OCI-LY1 (cell line): ENCODE data around the gene ARHGEF10L.

Experiments
- H2AFZ ChIP-seq: fragments of 200-600 bp; sonication (generic), shearing (Covaris generic); 2 replicates; pipeline ENCODE4 v1.6.0; 2014; ENCODE audit warnings: antibody characterized with exemption, mild to moderate bottlenecking, low read length
- H3F3A ChIP-seq: fragments of 200-600 bp; sonication (generic), shearing (Covaris generic); 2 replicates; pipeline ENCODE4 v1.6.0; 2014; ENCODE audit warnings: mild to moderate bottlenecking, antibody characterized with exemption, low read length, moderate library complexity; ENCODE audit not compliant: insufficient read depth
- H3K27ac ChIP-seq: fragments of 200-600 bp; sonication (generic); 2 replicates; pipeline ENCODE4 v1.5.1; 2014; ENCODE audit warnings: low read length, mixed run types, mild to moderate bottlenecking, low read depth; ENCODE audit not compliant: poor library complexity, severe bottlenecking
- H3K27me3 ChIP-seq: fragments of 200-600 bp; sonication (generic); 2 replicates; pipeline ENCODE4 v1.6.0; 2014; ENCODE audit warnings: antibody characterized with exemption, mild to moderate bottlenecking, low read length, moderate library complexity; ENCODE audit not compliant: insufficient read depth
- H3K36me3 ChIP-seq: fragments of 200-600 bp; sonication (generic); 2 replicates; pipeline ENCODE4 v1.6.1; 2014; ENCODE audit warnings: mild to moderate bottlenecking, antibody characterized with exemption, low read length, moderate library complexity, mixed read lengths; ENCODE audit not compliant: insufficient read depth
- H3K4me1 ChIP-seq: fragments of 200-600 bp; sonication (generic); 2 replicates; pipeline ENCODE4 v1.5.1; 2014; ENCODE audit warnings: mild to moderate bottlenecking, low read length, moderate library complexity; ENCODE audit not compliant: insufficient read depth, severe bottlenecking
- H3K4me2 ChIP-seq: fragments of 200-600 bp; sonication (generic), shearing (Covaris generic); 2 replicates; pipeline ENCODE4 v1.6.1; 2014; ENCODE audit warnings: low read length
- H3K4me3 ChIP-seq: fragments of 200-600 bp; sonication (generic); 2 replicates; pipeline ENCODE4 v1.5.1; 2014; ENCODE audit warnings: low read length, low read depth, mild to moderate bottlenecking, mixed read lengths; ENCODE audit not compliant: poor library complexity, severe bottlenecking
- H3K79me2 ChIP-seq: fragments of 200-600 bp; shearing (Covaris generic); 2 replicates; pipeline ENCODE4 v1.6.1; 2016; ENCODE audit warnings: mixed run types, low read length, mixed read lengths; ENCODE audit not compliant: insufficient read depth
- H3K9ac ChIP-seq: fragments of 200-600 bp; sonication (generic), shearing (Covaris generic); 2 replicates; pipeline ENCODE4 v1.6.1; 2014; ENCODE audit warnings: mild to moderate bottlenecking, low read length, mixed read lengths
- H3K9me2 ChIP-seq: fragments of 200-600 bp; sonication (generic), shearing (Covaris generic); 2 replicates; pipeline ENCODE4 v1.6.1; 2014; ENCODE audit warnings: low read depth, mild to moderate bottlenecking, low read length, mixed read lengths
- H3K9me3 ChIP-seq: fragments of 200-600 bp; shearing (Covaris generic); 2 replicates; pipeline ENCODE4 v1.6.1; 2014; ENCODE audit warnings: low read length, mixed read lengths
- H4K20me1 ChIP-seq: fragments of 200-600 bp; sonication (generic), shearing (Covaris generic); 2 replicates; pipeline ENCODE4 v1.6.0; 2016; ENCODE audit warnings: mild to moderate bottlenecking, low read length; ENCODE audit not compliant: insufficient read depth
- EZH2 ChIP-seq: fragments of 200-600 bp; sonication (generic), shearing (Covaris generic); IDR thresholded peaks from 2 replicates; pipeline ENCODE4 v1.8.0; 2017; ENCODE audit warnings: borderline replicate concordance, mixed run types, mild to moderate bottlenecking, antibody characterized with exemption, low read length, moderate library complexity, mixed read lengths
- TF ChIP-seq, protein P1 (sequence below): fragments of 200-600 bp; sonication (generic), shearing (Covaris generic); IDR thresholded peaks from 2 replicates; pipeline ENCODE4 v1.5.1; 2017; ENCODE audit warnings: mild to moderate bottlenecking, antibody characterized with exemption, low read length, moderate library complexity, mixed read lengths

Gene ARHGEF10L

DNA sequence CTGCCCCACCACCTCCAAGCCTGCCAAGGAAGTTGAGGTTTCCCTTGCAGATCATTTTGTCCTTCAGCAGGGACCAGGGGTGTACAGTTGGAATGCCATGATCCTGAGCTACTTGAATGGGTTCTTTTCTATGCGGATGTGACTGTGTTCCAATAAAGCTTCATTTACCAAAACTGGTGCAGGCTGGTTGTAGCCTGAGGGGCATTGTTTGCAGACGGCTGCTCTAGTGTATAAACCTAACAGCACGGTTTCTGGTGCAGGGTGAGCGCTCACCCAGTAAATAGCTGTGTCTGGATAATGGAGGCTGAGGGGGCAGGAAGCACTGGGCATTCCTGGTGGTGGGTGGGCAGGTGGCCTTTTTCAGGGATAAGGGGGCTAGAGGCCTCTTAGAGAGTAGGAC is 142.9 kb downstream of the ARHGEF10L start:
- Histone ChIP-seq H3K36me3 (no peaks in the 10 kb centered on the region), H3K79me2 (no peaks in the 10 kb centered on the region), H3K9ac (no peak overlapping the region), H3K27ac (no peak overlapping the region), H2AFZ (no peak overlapping the region), H3K9me2 (no peaks in the 10 kb centered on the region), H3K9me3 (no peaks in the 10 kb centered on the region), H3K4me2 (no peak overlapping the region), H3K4me1 (no peaks in the 10 kb centered on the region), H4K20me1 (no peaks in the 10 kb centered on the region), H3F3A (no peaks in the 10 kb centered on the region), H3K4me3 (no peak overlapping the region), H3K27me3 (no peaks in the 10 kb centered on the region)
- TF ChIP-seq EZH2: no peak
- TF ChIP-seq, protein P1, sequence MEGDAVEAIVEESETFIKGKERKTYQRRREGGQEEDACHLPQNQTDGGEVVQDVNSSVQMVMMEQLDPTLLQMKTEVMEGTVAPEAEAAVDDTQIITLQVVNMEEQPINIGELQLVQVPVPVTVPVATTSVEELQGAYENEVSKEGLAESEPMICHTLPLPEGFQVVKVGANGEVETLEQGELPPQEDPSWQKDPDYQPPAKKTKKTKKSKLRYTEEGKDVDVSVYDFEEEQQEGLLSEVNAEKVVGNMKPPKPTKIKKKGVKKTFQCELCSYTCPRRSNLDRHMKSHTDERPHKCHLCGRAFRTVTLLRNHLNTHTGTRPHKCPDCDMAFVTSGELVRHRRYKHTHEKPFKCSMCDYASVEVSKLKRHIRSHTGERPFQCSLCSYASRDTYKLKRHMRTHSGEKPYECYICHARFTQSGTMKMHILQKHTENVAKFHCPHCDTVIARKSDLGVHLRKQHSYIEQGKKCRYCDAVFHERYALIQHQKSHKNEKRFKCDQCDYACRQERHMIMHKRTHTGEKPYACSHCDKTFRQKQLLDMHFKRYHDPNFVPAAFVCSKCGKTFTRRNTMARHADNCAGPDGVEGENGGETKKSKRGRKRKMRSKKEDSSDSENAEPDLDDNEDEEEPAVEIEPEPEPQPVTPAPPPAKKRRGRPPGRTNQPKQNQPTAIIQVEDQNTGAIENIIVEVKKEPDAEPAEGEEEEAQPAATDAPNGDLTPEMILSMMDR: no peak

DNA sequence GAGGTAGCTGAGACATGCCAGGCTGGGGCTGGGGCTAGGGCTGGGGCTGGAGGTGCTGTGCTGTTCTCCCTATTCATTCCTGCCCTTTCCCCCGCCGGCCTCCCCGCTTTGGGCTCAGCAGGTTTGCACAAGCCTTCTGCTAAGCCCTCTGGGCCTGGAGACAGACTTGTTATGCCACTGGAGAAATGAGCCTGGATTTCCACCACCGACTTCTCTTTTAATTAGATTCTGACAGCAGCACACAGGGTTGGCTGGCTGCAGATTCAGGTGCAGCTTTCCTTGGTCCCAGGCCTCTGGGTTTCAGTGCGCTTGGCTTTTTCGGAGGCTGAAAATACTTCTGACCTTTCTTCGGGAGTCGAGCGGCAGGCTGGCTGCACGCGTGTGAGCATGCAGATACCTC is 144.1 kb downstream of the ARHGEF10L start:
- Histone ChIP-seq H3K4me1 (no peaks in the 10 kb centered on the region), H3K79me2 (no peaks in the 10 kb centered on the region), H3F3A (no peaks in the 10 kb centered on the region), H3K4me3 (no peak overlapping the region), H3K36me3 (no peaks in the 10 kb centered on the region), H3K9me2 (no peaks in the 10 kb centered on the region), H3K4me2 (no peak overlapping the region), H3K27ac (no peak overlapping the region), H4K20me1 (no peaks in the 10 kb centered on the region), H3K9ac (no peak overlapping the region), H3K27me3 (no peaks in the 10 kb centered on the region), H3K9me3 (no peaks in the 10 kb centered on the region), H2AFZ (no peak overlapping the region)
- TF ChIP-seq, protein P1: no peak
- TF ChIP-seq EZH2: no peak

DNA sequence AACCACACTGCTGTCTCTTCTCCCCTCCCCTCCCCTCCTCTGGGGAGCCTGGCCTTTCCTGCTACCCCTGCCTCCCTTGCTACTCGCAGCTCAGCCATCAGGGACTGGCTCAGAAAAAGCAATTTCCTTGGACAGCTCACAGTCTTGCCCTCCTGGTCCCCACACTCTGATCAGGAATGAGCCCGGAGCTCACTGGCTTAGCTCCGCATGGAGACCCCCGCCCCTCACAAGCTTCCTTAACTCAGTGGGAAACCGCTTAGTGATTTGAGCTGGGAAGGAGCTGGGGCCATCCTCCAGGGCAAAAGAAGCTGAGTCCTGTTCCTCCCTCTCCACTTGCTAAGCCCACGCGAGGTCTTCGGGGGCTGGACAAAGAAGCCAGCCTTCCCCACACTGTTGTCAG is 145.3 kb downstream of the ARHGEF10L start:
- no peaks in the 10 kb centered on the region for H3K27me3 ChIP-seq
- no peaks in the 10 kb centered on the region for H4K20me1 ChIP-seq
- no peaks in the 10 kb centered on the region for H3K4me1 ChIP-seq
- H3K27ac ChIP-seq: no peak overlapping the region
- no peak overlapping the region for H2AFZ ChIP-seq
- H3K9me2 ChIP-seq: no peaks in the 10 kb centered on the region
- no peaks in the 10 kb centered on the region for H3K9me3 ChIP-seq
- no peaks in the 10 kb centered on the region for H3K36me3 ChIP-seq
- H3K79me2 ChIP-seq: no peaks in the 10 kb centered on the region
- no peaks in the 10 kb centered on the region for H3F3A ChIP-seq
- no peak overlapping the region for H3K4me3 ChIP-seq
- no peak for TF ChIP-seq EZH2
- TF ChIP-seq, protein P1: no peak
- no peak overlapping the region for H3K9ac ChIP-seq
- no peak overlapping the region for H3K4me2 ChIP-seq
